Omental fat pad (tissue), 4 donors: ENCODE data around the gene EPHB3. TPM values are rescaled to one million over a fixed set of nuclear protein-coding genes. Genes with fewer than 3 reads are reported as not detected.
A peak's percentile ranks its signal among the peaks of the same experiment; 100 is the strongest.

Experiments used
- ATAC-seq: fragments of 150-250 bp; one replicate; pipeline ENCODE4 v1.9.1; 2016; ENCODE audit warnings: mild to moderate bottlenecking, moderate library complexity; ENCODE audit not compliant: low FRiP score
- DNase-seq: peaks from one replicate; pipeline ENCODE4 v3.0.0-alpha.2; 2019; ENCODE audit warnings: low spot score
- total RNA-seq, 4 donors: library from RNA; depleted of rRNA; stranded (reverse); fragments of >200 nt; gene quantifications; one replicate each; pipeline ENCODE4 v1.1.0, GENCODE V29; 2016
- TF ChIP-seq, protein P1 (sequence below), 3 donors: fragments of 450-650 bp; IDR thresholded peaks; one replicate each; pipeline ENCODE4 v1.5.1; 2016 to 2017; ENCODE audit warnings: antibody characterized with exemption in 3 of 3, mild to moderate bottlenecking in 3 of 3, moderate library complexity in 2 of 3

EPHB3 gene
- 1 to 10 TPM in 3 of 4 donors, under 1 TPM in 1; 0.79 to 3.1 (median 2.1) TPM for total RNA-seq

- ATAC-seq (peak; percentile 96), DNase-seq (peak; percentile 98)
- TF ChIP-seq, protein P1, sequence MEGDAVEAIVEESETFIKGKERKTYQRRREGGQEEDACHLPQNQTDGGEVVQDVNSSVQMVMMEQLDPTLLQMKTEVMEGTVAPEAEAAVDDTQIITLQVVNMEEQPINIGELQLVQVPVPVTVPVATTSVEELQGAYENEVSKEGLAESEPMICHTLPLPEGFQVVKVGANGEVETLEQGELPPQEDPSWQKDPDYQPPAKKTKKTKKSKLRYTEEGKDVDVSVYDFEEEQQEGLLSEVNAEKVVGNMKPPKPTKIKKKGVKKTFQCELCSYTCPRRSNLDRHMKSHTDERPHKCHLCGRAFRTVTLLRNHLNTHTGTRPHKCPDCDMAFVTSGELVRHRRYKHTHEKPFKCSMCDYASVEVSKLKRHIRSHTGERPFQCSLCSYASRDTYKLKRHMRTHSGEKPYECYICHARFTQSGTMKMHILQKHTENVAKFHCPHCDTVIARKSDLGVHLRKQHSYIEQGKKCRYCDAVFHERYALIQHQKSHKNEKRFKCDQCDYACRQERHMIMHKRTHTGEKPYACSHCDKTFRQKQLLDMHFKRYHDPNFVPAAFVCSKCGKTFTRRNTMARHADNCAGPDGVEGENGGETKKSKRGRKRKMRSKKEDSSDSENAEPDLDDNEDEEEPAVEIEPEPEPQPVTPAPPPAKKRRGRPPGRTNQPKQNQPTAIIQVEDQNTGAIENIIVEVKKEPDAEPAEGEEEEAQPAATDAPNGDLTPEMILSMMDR (IDR thresholded peaks at IDR 0.05) = peak in 2 of 3 donors; percentile 80 to 97
Observed at GRCh38 chr3:184561061-184561912, at the start of gene EPHB3. Gene EPHB3 (plus strand): TSS chr3:184561785. CDS start chr3:184562236, 451 bp downstream.

DNA sequence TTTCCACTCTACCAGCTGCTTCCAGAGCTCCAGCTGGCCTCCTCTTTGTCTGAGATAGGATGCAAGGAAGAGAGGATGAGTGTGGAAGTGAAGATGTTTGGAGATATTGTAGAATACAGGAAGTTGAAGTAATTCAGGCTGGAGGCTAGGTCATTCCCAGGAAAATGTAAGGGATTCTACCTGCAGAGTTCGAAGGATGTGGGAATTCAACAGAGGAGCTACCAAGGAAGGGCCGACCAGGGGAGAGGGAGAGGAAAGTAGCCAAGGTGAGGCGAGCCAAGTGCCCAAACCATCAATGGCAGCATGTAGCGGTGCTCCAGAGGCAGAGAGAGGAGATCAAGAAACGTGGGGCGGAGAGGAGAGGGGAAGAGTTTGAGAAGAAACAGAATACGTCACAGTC, 49.0 kb upstream of the EPHB3 start:
- ATAC-seq = no peak
- no peak for DNase-seq
- TF ChIP-seq, protein P1 (IDR thresholded peaks at IDR 0.05) = no peak

DNA sequence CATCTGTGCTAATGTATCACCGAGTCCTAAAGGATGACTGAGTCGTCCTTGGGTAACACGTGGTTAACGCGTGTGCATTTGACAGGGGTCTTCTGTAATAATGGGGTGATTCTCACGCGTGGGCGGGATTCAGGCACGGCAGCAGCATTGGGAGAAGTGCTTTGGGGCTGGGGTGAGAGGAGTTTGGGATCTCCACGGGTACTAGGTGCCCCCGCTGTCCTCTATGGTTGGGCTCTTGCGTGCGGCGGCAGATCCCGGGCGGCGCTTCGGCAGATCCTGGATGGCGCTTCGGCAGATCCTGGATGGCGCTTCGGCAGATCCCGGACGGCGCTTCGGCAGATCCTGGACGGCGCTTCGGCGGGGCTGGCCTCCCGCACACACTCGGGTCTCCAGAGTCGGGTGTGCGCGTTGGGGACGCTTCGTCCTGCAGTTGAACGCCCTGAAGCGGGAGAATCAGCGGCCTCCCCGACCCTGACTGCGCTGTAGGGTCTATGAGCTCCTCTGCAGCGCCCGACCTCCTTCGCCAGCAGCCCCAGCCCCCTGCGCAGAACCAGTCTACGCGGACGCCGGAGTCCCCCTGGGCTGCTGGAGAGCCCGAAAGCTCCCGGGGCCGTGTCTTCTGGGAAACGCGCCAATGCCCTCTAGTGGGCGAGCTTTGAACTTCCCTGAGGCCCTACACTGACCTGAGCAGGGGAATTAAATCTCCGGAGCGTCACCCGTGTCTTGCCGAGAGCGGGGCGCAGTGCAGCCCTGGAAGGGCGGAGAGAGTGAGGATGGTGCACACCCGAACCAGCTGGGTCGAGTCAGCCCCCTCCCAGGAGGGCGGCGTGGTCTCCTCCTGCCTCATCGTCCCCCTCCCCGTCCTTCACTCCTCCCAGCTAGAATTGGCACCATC, 48.1 kb upstream of the EPHB3 start:
- ATAC-seq (peak; percentile 98), DNase-seq (peak; percentile 79)
- TF ChIP-seq, protein P1 (IDR thresholded peaks at IDR 0.05) = peak in 2 of 3 donors; percentile 54 to 76

GRCh38 chr3:184514171-184514490, 47.5 kb upstream of the EPHB3 start:
- no peak for DNase-seq
- no peak for ATAC-seq
- TF ChIP-seq, protein P1 (IDR thresholded peaks at IDR 0.05) = no peak

DNA sequence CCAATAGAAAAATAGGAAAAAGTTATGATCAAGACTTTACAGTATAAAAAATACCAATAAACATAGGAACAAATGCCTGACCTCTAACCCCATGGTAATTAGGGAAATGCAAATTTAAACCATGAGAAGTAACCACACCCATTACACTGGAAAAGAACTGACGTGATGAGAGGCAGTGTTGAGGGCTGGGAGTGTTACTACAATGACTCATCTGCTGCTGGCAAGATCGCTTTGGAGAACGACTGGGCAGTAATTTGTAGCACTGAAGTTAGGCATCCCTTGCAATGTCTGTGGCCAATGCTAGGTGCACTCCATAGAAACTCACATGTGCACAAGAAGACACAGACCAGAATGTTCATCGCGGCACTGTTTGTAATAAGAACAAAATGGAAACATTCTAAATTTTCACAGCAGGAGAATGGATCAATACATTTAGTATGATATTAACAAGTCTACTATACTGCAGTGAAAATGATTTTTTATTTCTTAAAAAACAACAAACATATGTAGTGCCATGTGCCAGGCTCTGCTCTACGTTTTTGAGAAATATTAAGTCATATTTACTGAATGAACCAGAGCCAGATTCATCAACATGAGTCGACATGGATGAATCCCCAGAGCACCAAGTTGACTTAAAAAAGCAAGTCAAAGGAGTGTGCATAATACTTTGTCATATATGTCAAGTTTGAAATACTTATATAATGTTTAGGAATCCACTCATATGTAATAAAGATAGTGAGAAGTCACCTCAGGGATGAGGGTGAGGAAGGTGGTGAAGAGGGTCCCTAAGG, 37.6 kb upstream of the EPHB3 start:
- DNase-seq (no peak), ATAC-seq (peak; percentile 91)
- TF ChIP-seq, protein P1 (IDR thresholded peaks at IDR 0.05) = no peak

- TF ChIP-seq, protein P1 (IDR thresholded peaks at IDR 0.05) = no peak
- ATAC-seq (no peak), DNase-seq (no peak)
Observed at GRCh38 chr3:184524981-184525336, 36.6 kb upstream of the EPHB3 start.
